NB4 (cell line): ENCODE measurements around the gene ME3.
A peak's percentile ranks its signal among the peaks of the same experiment; 100 is the strongest.
"Not testable (repeated sequence)": the region's sequence is repeated elsewhere in the genome, so short reads cannot be mapped to it uniquely, and the experiment has no call there.

Experiments
- DNase-seq: peaks from one replicate; pipeline ENCODE4 v3.0.0; 2010; ENCODE audit warnings: low read depth
- H3K4me3 ChIP-seq: one replicate; pipeline ENCODE4 v1.5.1; 2011; ENCODE audit warnings: mild to moderate bottlenecking, low read depth, low read length, moderate library complexity
- MYC ChIP-seq: IDR thresholded peaks from 2 replicates; pipeline ENCODE4 v1.6.1; 2011; ENCODE audit warnings: low read depth, low read length
- POLR2A ChIP-seq: IDR thresholded peaks from 2 replicates; pipeline ENCODE4 v1.6.1; 2011; ENCODE audit warnings: mild to moderate bottlenecking; ENCODE audit not compliant: insufficient read length; ENCODE audit errors: extremely low read depth
- TF ChIP-seq, protein P1 (sequence below): IDR thresholded peaks from 2 replicates; pipeline ENCODE4 v1.6.1; 2011; ENCODE audit warnings: low read depth, low read length
- TF ChIP-seq, protein P2 (sequence below): IDR thresholded peaks from one replicate; pipeline ENCODE4 v1.5.1; 2012; ENCODE audit warnings: low read depth, low read length

The ME3 gene

GRCh38 chr11:86571273-86571948 is 101.0 kb downstream of the ME3 start:
- TF ChIP-seq, protein P1, sequence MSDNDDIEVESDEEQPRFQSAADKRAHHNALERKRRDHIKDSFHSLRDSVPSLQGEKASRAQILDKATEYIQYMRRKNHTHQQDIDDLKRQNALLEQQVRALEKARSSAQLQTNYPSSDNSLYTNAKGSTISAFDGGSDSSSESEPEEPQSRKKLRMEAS: no peak
- TF ChIP-seq, protein P2, sequence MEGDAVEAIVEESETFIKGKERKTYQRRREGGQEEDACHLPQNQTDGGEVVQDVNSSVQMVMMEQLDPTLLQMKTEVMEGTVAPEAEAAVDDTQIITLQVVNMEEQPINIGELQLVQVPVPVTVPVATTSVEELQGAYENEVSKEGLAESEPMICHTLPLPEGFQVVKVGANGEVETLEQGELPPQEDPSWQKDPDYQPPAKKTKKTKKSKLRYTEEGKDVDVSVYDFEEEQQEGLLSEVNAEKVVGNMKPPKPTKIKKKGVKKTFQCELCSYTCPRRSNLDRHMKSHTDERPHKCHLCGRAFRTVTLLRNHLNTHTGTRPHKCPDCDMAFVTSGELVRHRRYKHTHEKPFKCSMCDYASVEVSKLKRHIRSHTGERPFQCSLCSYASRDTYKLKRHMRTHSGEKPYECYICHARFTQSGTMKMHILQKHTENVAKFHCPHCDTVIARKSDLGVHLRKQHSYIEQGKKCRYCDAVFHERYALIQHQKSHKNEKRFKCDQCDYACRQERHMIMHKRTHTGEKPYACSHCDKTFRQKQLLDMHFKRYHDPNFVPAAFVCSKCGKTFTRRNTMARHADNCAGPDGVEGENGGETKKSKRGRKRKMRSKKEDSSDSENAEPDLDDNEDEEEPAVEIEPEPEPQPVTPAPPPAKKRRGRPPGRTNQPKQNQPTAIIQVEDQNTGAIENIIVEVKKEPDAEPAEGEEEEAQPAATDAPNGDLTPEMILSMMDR: peak; percentile 60
- H3K4me3 ChIP-seq: no peak overlapping the region
- DNase-seq: peak; percentile 33

DNA sequence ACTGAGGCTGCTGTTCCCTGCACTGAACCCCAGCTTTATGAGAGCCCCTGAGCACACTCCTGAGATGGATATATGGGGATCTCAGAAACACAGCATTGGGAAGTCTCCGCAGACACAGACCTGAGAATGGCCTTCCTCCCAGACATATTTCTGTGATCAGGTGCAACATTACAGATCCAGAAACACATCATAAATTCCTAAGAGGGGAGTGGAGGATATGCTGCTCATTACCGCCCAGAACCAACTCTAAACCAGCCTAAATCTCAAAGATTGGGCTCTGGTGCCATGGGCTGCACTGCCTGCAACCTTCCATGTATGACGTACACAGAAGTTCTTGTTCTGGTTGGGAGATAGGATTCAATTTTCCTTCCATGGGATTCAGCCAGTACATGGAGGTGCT is 102.0 kb downstream of the ME3 start:
- no peak overlapping the region for H3K4me3 ChIP-seq
- DNase-seq: no peak
- TF ChIP-seq, protein P1: no peak
- no peak for TF ChIP-seq POLR2A
- TF ChIP-seq, protein P2: no peak
- TF ChIP-seq MYC: no peak

GRCh38 chr11:86570020-86570419 is 102.4 kb downstream of the ME3 start:
- TF ChIP-seq POLR2A (no peak), MYC (no peak)
- TF ChIP-seq, protein P2: no peak
- TF ChIP-seq, protein P1: no peak
- no peak for DNase-seq
- H3K4me3 ChIP-seq: no peak overlapping the region

DNA sequence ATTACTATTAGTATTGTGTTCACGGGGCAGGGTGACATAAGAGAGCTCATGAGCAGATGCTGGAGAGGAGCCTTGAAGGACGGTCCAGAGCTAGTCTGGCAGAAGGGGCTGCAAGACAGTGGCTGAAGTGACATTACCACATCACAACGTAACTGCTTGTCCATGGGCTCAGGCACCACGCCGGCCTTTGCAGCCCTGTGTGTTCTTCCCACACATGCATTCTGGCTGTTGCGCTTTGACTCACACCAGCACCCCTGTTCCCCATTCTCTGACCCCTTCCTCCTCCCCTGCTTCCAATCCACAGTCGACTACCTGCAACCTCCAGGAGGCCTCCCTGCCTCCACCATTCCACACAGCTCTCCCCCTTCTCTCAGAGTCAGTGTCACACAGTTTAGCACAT is 103.3 kb downstream of the ME3 start:
- no peak for DNase-seq
- TF ChIP-seq, protein P1: no peak
- TF ChIP-seq, protein P2: no peak
- TF ChIP-seq POLR2A (no peak), MYC (no peak)
- H3K4me3 ChIP-seq: no peak overlapping the region

DNA sequence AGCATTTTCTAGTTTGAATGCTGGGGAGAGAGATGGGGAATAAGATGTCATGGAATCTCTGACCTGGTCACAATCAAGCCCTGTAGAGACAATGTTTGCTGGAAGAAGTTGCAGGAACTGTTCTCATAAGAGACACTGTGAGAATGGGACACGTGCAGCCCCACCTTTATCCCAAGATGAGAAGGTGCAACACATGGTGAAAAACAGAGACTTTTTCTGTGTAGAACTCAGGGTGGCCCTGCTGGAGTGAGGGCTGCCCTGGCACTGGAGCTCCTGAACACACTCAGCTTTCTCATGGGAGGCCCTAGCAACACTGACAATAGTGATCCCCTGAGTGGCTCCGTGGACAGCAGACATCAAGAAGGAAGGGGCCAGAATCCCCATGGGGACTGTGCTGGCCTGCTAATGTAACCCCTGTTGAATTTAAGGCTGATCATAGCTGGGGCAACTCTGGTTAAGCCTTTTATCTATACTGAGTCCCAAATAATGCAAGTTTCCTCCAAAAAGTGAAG is 106.6 kb downstream of the ME3 start:
- TF ChIP-seq, protein P2: no peak
- no peak overlapping the region for H3K4me3 ChIP-seq
- DNase-seq: no peak

- TF ChIP-seq MYC: no peak
- TF ChIP-seq, protein P1: no peak
- no peak for TF ChIP-seq POLR2A
- TF ChIP-seq, protein P2: no peak
- no peak overlapping the region for H3K4me3 ChIP-seq
- DNase-seq: no peak
Measured at GRCh38 chr11:86565388-86565787, 107.0 kb downstream of the ME3 start.

DNA sequence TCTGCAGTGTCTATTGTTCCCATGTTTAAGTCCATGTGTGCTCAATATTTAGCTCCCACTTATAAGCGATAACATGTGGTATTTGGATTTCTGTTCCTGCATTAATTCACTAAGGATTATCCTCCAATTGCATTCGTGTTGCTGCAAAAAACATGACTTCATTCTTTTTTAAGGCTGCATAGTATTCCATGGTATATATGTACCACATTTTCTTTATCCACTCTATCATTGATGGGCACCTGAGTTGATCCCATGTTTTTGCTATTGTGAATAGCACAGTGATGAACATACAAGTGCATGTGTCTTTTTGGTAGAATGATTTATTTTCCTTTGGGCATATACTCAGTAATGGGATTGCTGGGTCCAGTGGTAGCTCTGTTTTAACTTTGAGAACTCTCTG is 109.6 kb downstream of the ME3 start:
- H3K4me3 ChIP-seq, DNase-seq: not testable (repeated sequence)
